ENCODE results near the gene REEP6. TPM values are rescaled to one million over a fixed set of nuclear protein-coding genes. Genes with fewer than 3 reads are reported as not detected.
A peak's percentile ranks its signal among the peaks of the same experiment; 100 is the strongest.

Gene REEP6
- total and polyA plus RNA-seq, 2 of the 4 experiments (the other 2 are of a cell fraction), result 1.3 to 2.2 TPM

GRCh38 chr19:1490311-1491113 is 469 bp upstream of the REEP6 start, which contains the start of gene PCSK4:
PCSK4 (minus strand) TSS chr19:1490350; CDS start chr19:1490346, 4 bp downstream.
- no TSS peak for BruUV-seq (replicated peaks)
- no peak within 1 kb of the TSS for H2BK20ac ChIP-seq (ENCODE audit: low read depth, low read length)
- no peaks in the 10 kb centered on the region for H3K79me1 ChIP-seq (ENCODE audit: low read depth in 1 of 2, low read length in 2 of 2)
- peak within 1 kb of the TSS; percentile 92 for H3K4me2 ChIP-seq (ENCODE audit: low read depth, low read length)
- H3K36me3 ChIP-seq (ENCODE audit: control insufficient read depth, insufficient read depth, low read length), result no peaks in the 10 kb centered on the region
- no peak within 1 kb of the TSS; the same call in 2 of the 3 replicates for H2BK15ac ChIP-seq (ENCODE audit: low read depth, low read length)
- peaks cover 10% of the 10 kb centered on the region; the same call in 1 of the 2 replicates for H3K27me3 ChIP-seq (ENCODE audit: control insufficient read depth, insufficient read depth, low read length)
- ATAC-seq (ENCODE audit: low read depth) (peak; percentile 92), DNase-seq (peak; percentile 98)
- no peaks in the 10 kb centered on the region for H3K9me1 ChIP-seq (ENCODE audit: insufficient read depth, low read length)
- peak within 1 kb of the TSS; percentile 73 for H3K14ac ChIP-seq (replicated peaks; ENCODE audit: low read depth, low read length)
- no peak within 1 kb of the TSS for H3K18ac ChIP-seq (ENCODE audit: low read depth, low read length)
- peak within 1 kb of the TSS; percentile 12 for H4K5ac ChIP-seq (ENCODE audit: low read depth, low read length)
- H3K23ac ChIP-seq (ENCODE audit: low read depth, low read length), result no peak within 1 kb of the TSS; the same call in 1 of the 2 replicates
- no peak within 1 kb of the TSS for H3K56ac ChIP-seq (ENCODE audit: extremely low read depth, insufficient read depth, low read length)
- peaks cover 3% of the 10 kb centered on the region; the same call in 1 of the 2 replicates for H4K20me1 ChIP-seq (ENCODE audit: insufficient read depth, low read length)
- peak within 1 kb of the TSS; percentile 93 for H2AK9ac ChIP-seq (replicated peaks; ENCODE audit: low read depth, low read length, poor library complexity)
- in situ Hi-C loops (cut with MboI; ENCODE audit: low sequenced_read_pairs), result no loop called here
- peak within 1 kb of the TSS; percentile 77 for H3K4ac ChIP-seq (ENCODE audit: low read depth, low read length)
- peak within 1 kb of the TSS in 1 of 2 experiments; percentile 85; a peak in 2 of 4 replicates for H4K8ac ChIP-seq (ENCODE audit: low read depth in 2 of 2, low read length in 2 of 2)
- CTCF ChIA-PET, result no interaction called here
- 0% methylated on average over 36 of the region's 74 CpGs; no CpG with 5 or more reads in 1 of the 2 experiments for WGBS, 2 experiments (ENCODE audit: extremely low coverage in 2 of 2, insufficient read length in 1 of 2)
- intact Hi-C loops (cut with micrococcal nuclease), result no loop called here
- no peaks in the 10 kb centered on the region for H3K9me3 ChIP-seq (ENCODE audit: control insufficient read depth, insufficient read depth, low read length)
- peak within 1 kb of the TSS; percentile 100 for H2AFZ ChIP-seq (replicated peaks; ENCODE audit: low read length, poor library complexity)
- POLR2A ChIA-PET (ENCODE audit: unreplicated experiment), result interaction anchor here (0.6 kb wide), 2 partner anchors 302 to 1103 kb away, joined by 3 to 4 read pairs; no protein-coding TSS in a partner anchor
- no peak within 1 kb of the TSS; the same call in 1 of the 2 replicates for H2AK5ac ChIP-seq (ENCODE audit: low read depth, low read length)
- H3K4me3 ChIP-seq (ENCODE audit: insufficient read depth, low read depth, low read length), result peak within 1 kb of the TSS; percentile 59
- dilution Hi-C loops (cut with HindIII; ENCODE audit: low sequenced_read_pairs, unreplicated experiment), result no loop called here
- H2BK5ac ChIP-seq (ENCODE audit: low read depth, low read length, poor library complexity, severe bottlenecking), result peak within 1 kb of the TSS; percentile 47
- peak within 1 kb of the TSS; percentile 68 for H3K27ac ChIP-seq (ENCODE audit: insufficient read depth, low read length)
- peak within 1 kb of the TSS; percentile 66 for H3K9ac ChIP-seq (ENCODE audit: low read depth, low read length)
- peak within 1 kb of the TSS; percentile 43; the same call in 1 of the 2 replicates for H4K91ac ChIP-seq (ENCODE audit: insufficient read depth, low read depth, low read length)
- H2BK120ac ChIP-seq (ENCODE audit: low read depth, low read length), result peak within 1 kb of the TSS; percentile 60
- H3K4me1 ChIP-seq (ENCODE audit: control insufficient read depth, insufficient read depth, low read length), result peaks cover 9% of the 10 kb centered on the region
- TF ChIP-seq CTCF (conservative IDR thresholded peaks at IDR 0.05; ENCODE audit: low read depth, low read length) (no peak), RCOR1 (IDR thresholded peaks at IDR 0.05; ENCODE audit: insufficient replicate concordance, low read length) (no peak), SMC3 (IDR thresholded peaks at IDR 0.05; ENCODE audit: low read depth, low read length) (no peak), MXI1 (IDR thresholded peaks at IDR 0.05; ENCODE audit: borderline replicate concordance, low read depth, low read length) (peak; percentile 73; the same call in 1 of the 2 replicates), CEBPB (IDR thresholded peaks at IDR 0.05; ENCODE audit: low read depth, low read length) (peak; percentile 94), MAZ (IDR thresholded peaks at IDR 0.05; ENCODE audit: borderline replicate concordance, low read depth, low read length) (peak; percentile 96), MAFK (IDR thresholded peaks at IDR 0.05; ENCODE audit: low read depth, low read length) (no peak), USF2 (IDR thresholded peaks at IDR 0.05; ENCODE audit: low read depth, low read length) (no peak), RFX5 (IDR thresholded peaks at IDR 0.05; ENCODE audit: low read depth, low read length) (no peak), POLR2A (IDR thresholded peaks at IDR 0.05; ENCODE audit: low read depth, low read length) (no peak), CHD1 (IDR thresholded peaks at IDR 0.05; ENCODE audit: low read depth, low read length) (no peak), BHLHE40 (IDR thresholded peaks at IDR 0.05; ENCODE audit: low read depth, low read length) (peak; percentile 61), NFE2L2 (IDR thresholded peaks at IDR 0.05; ENCODE audit: low read depth, low read length) (no peak)
- TF ChIP-seq, protein P1, sequence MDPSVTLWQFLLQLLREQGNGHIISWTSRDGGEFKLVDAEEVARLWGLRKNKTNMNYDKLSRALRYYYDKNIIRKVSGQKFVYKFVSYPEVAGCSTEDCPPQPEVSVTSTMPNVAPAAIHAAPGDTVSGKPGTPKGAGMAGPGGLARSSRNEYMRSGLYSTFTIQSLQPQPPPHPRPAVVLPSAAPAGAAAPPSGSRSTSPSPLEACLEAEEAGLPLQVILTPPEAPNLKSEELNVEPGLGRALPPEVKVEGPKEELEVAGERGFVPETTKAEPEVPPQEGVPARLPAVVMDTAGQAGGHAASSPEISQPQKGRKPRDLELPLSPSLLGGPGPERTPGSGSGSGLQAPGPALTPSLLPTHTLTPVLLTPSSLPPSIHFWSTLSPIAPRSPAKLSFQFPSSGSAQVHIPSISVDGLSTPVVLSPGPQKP (IDR thresholded peaks at IDR 0.05; ENCODE audit: borderline replicate concordance, low read depth, low read length), result no peak
